Progenitor cell of endocrine pancreas (in vitro differentiated cells): ENCODE data around the gene ANGPTL1. TPM values are rescaled to one million over a fixed set of nuclear protein-coding genes. Genes with fewer than 3 reads are reported as not detected.
"Not testable (repeated sequence)": the region's sequence is repeated elsewhere in the genome, so short reads cannot be mapped to it uniquely, and the experiment has no call there.

ENCODE experiments used
- DNase-seq: peaks from one replicate; pipeline ENCODE4 v3.0.0; 2021; ENCODE audit warnings: low spot score; ENCODE audit not compliant: unreplicated experiment
- H3K27ac Mint-ChIP-seq: 2 replicates; pipeline ENCODE4 v1.8.0; 2021; ENCODE audit warnings: mild to moderate bottlenecking, moderate library complexity, mixed read lengths
- H3K27me3 Mint-ChIP-seq: 2 replicates; pipeline ENCODE4 v1.8.0; 2021; ENCODE audit warnings: mixed read lengths
- H3K36me3 Mint-ChIP-seq: 2 replicates; pipeline ENCODE4 v1.8.0; 2022; ENCODE audit warnings: mixed read lengths; ENCODE audit not compliant: insufficient read depth
- H3K4me1 Mint-ChIP-seq: 2 replicates; pipeline ENCODE4 v1.8.0; 2021; ENCODE audit warnings: low read depth, mixed read lengths
- H3K4me3 Mint-ChIP-seq: 2 replicates; pipeline ENCODE4 v1.8.0; 2021; ENCODE audit warnings: low read depth, mild to moderate bottlenecking, moderate library complexity, mixed read lengths
- H3K9me3 Mint-ChIP-seq: 2 replicates; pipeline ENCODE4 v1.8.0; 2021; ENCODE audit warnings: low read depth, mixed read lengths
- CTCF ChIP-seq: fragments of 200-600 bp; sonication (generic); IDR thresholded peaks from one replicate; pipeline ENCODE4 v1.5.0; 2021; ENCODE audit warnings: antibody characterized with exemption, mild to moderate bottlenecking; ENCODE audit not compliant: unreplicated experiment
- total RNA-seq: library from RNA; stranded (reverse); gene quantifications from 2 replicates; pipeline ENCODE4 v1.2.1, GENCODE V29; 2021

The ANGPTL1 gene
- total RNA-seq, 1 donor from 2014 or later: 0.22 TPM

GRCh38 chr1:178862416-178862815 is 8.5 kb downstream of the ANGPTL1 start:
- DNase-seq: no peak
- H3K9me3 Mint-ChIP-seq: no peaks in the 10 kb centered on the region
- no peak overlapping the region for H3K4me3 Mint-ChIP-seq
- H3K4me1 Mint-ChIP-seq: no peaks in the 10 kb centered on the region
- TF ChIP-seq CTCF: no peak
- no peaks in the 10 kb centered on the region for H3K27me3 Mint-ChIP-seq
- no peak overlapping the region for H3K27ac Mint-ChIP-seq
- H3K36me3 Mint-ChIP-seq: peaks cover 10% of the 10 kb centered on the region

- no peak overlapping the region for H3K4me3 Mint-ChIP-seq
- DNase-seq: no peak
- no peak for TF ChIP-seq CTCF
- H3K36me3 Mint-ChIP-seq: peaks cover 6% of the 10 kb centered on the region
- H3K27me3 Mint-ChIP-seq: no peaks in the 10 kb centered on the region
- H3K27ac Mint-ChIP-seq: no peak overlapping the region
- peaks cover 3% of the 10 kb centered on the region for H3K4me1 Mint-ChIP-seq
- no peaks in the 10 kb centered on the region for H3K9me3 Mint-ChIP-seq
These were observed 13.8 kb downstream of the ANGPTL1 start for GRCh38 chr1:178857126-178857525.

- TF ChIP-seq CTCF: no peak
- Mint-ChIP-seq H3K4me3 (no peak overlapping the region), H3K27me3 (no peaks in the 10 kb centered on the region), H3K36me3 (peaks cover 3% of the 10 kb centered on the region), H3K4me1 (peaks cover 3% of the 10 kb centered on the region), H3K27ac (no peak overlapping the region), H3K9me3 (no peaks in the 10 kb centered on the region)
- DNase-seq: no peak
These were observed 21.0 kb downstream of the ANGPTL1 start for GRCh38 chr1:178849918-178850317.

GRCh38 chr1:178847919-178848318 is 23.0 kb downstream of the ANGPTL1 start:
- H3K4me1 Mint-ChIP-seq, H3K36me3 Mint-ChIP-seq, DNase-seq, H3K4me3 Mint-ChIP-seq, H3K27me3 Mint-ChIP-seq, H3K9me3 Mint-ChIP-seq, H3K27ac Mint-ChIP-seq: not testable (repeated sequence)

GRCh38 chr1:178847396-178847849 is 23.5 kb downstream of the ANGPTL1 start:
- TF ChIP-seq CTCF: no peak
- H3K4me3 Mint-ChIP-seq: no peak overlapping the region

GRCh38 chr1:178846306-178846705 is 24.6 kb downstream of the ANGPTL1 start:
- no peak for DNase-seq
- no peaks in the 10 kb centered on the region for H3K9me3 Mint-ChIP-seq
- H3K4me3 Mint-ChIP-seq: no peak overlapping the region
- no peaks in the 10 kb centered on the region for H3K4me1 Mint-ChIP-seq
- H3K36me3 Mint-ChIP-seq: peaks cover 5% of the 10 kb centered on the region
- TF ChIP-seq CTCF: no peak
- no peak overlapping the region for H3K27ac Mint-ChIP-seq
- no peaks in the 10 kb centered on the region for H3K27me3 Mint-ChIP-seq

More at GRCh38 chr1:178847396-178847849, 23.5 kb downstream of the ANGPTL1 start:
- H3K36me3 Mint-ChIP-seq: peaks cover 5% of the 10 kb centered on the region
- H3K27me3 Mint-ChIP-seq: no peaks in the 10 kb centered on the region
- no peaks in the 10 kb centered on the region for H3K9me3 Mint-ChIP-seq
- no peaks in the 10 kb centered on the region for H3K4me1 Mint-ChIP-seq
- no peak for DNase-seq
- peak overlapping the region; percentile 89 for H3K27ac Mint-ChIP-seq
